AG09309 (cell line): ENCODE data around the gene MCM3AP.

ENCODE experiments used
- DNase-seq: peaks from one replicate; pipeline ENCODE4 v3.0.0-alpha.2; 2010; ENCODE audit warnings: low read depth
- H3K4me3 ChIP-seq: 2 replicates; pipeline ENCODE4 v1.5.1; 2011; ENCODE audit warnings: mild to moderate bottlenecking, low read depth, low read length, moderate library complexity; ENCODE audit not compliant: control insufficient read depth
- TF ChIP-seq, protein P1 (sequence below): IDR thresholded peaks from 2 replicates; pipeline ENCODE4 v1.5.1; 2011; ENCODE audit warnings: mild to moderate bottlenecking, low read depth, low read length, inconsistent platforms; ENCODE audit not compliant: insufficient read depth, control insufficient read depth; ENCODE audit errors: missing control alignments

Gene MCM3AP

DNA sequence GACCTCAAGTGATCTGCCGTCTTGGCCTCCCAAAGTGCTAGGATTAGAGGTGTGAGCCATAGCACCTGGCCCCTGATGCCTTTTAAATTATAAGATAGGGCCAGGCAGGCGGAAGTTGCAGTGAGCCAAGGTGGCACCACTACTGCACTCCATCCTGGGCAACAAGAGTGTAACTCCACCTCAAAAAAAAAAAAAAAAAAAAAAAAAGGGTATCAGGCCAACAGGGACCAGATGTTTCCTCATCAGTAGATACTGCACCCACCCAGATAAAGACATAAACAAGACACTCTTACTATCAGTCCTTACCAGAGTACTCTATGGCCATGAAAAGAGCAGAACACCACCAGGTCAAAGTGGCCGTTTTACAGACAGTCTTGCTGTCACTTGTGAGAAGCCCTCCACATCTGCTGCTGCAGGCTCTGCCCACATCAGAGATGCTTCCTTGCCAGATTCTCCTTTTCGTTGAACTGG is 35.0 kb upstream of the MCM3AP start:
- TF ChIP-seq, protein P1, sequence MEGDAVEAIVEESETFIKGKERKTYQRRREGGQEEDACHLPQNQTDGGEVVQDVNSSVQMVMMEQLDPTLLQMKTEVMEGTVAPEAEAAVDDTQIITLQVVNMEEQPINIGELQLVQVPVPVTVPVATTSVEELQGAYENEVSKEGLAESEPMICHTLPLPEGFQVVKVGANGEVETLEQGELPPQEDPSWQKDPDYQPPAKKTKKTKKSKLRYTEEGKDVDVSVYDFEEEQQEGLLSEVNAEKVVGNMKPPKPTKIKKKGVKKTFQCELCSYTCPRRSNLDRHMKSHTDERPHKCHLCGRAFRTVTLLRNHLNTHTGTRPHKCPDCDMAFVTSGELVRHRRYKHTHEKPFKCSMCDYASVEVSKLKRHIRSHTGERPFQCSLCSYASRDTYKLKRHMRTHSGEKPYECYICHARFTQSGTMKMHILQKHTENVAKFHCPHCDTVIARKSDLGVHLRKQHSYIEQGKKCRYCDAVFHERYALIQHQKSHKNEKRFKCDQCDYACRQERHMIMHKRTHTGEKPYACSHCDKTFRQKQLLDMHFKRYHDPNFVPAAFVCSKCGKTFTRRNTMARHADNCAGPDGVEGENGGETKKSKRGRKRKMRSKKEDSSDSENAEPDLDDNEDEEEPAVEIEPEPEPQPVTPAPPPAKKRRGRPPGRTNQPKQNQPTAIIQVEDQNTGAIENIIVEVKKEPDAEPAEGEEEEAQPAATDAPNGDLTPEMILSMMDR, result no peak
- DNase-seq, result no peak
- no peak overlapping the region for H3K4me3 ChIP-seq

DNA sequence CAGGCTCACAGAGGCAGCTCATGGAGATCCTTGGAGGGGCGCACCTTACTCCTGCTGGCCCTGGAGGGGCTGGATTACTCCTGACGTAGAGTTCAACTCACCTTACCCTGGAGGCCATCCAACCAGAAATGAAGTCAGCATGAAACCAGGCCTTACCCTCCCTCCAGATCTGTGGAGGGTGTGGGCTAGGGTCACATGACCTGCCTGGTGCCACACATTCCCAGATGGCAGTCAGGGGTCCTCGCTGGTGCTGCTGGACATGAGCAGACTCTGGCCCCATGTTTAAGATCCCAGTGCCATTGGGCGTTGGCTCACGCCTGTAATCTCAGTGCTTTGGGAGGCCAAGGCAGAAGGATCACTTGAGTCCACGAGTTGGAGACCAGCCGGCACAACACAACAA is 33.8 kb upstream of the MCM3AP start:
- no peak overlapping the region for H3K4me3 ChIP-seq
- DNase-seq, result no peak
- TF ChIP-seq, protein P1, result no peak

DNA sequence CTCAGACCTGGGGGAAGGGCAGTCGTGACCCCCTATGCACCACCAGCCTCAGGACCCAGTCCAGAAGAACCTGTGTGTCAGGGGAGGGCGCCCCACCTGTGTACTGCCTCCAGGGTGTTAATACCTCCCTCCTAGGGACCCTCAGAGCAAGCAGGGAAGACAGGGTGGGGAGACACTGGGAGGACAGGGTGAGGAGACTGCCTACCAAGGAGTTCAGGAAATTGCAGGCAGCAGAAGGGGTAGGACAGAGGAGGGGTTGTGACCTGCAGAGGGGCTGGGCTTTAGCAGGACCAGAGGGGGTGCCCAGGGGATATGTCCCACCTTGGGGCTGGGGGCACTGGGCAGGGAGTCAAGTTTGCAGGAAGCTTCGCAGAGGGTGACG is 33.0 kb upstream of the MCM3AP start:
- H3K4me3 ChIP-seq, result no peak overlapping the region
- TF ChIP-seq, protein P1, result no peak
- no peak for DNase-seq

DNA sequence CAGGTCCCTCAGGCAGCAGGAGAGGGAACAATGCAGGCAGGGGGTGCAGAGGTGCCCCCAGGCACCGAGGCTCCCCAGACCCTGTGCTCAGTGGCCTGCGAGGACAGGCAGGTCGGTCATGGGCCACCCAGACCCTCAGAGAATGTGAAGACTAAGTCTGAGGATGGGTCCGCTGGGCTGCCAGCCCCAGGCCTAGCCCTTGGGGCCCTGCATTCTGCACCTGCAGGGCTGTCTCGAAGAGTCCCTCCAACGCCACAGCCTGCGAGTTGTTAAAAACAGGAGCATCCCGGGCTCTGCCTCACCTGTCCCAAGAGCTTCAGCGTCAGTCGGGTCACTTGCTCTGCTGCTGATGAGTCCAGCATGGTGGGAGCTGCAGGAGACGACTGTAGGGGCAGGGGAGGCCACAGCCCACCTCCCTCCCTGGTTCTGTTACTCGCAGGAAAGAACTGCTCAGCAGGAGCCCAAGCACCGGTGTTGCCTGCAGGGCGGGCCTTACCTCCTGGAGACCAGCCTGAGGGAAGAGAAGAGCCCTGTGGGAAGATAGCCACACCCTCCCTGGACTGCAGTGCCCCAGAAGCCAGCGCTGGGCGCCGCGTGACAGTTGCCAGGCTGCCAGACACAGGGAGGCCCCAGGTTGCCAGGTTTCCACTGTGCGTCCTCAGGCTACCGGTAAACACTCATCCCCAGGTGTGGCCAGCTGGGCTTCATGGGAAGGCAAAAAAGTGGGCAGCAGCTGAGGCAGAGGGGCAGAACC is 32.5 kb upstream of the MCM3AP start:
- H3K4me3 ChIP-seq, result no peak overlapping the region
- DNase-seq, result no peak
- TF ChIP-seq, protein P1, result no peak

DNA sequence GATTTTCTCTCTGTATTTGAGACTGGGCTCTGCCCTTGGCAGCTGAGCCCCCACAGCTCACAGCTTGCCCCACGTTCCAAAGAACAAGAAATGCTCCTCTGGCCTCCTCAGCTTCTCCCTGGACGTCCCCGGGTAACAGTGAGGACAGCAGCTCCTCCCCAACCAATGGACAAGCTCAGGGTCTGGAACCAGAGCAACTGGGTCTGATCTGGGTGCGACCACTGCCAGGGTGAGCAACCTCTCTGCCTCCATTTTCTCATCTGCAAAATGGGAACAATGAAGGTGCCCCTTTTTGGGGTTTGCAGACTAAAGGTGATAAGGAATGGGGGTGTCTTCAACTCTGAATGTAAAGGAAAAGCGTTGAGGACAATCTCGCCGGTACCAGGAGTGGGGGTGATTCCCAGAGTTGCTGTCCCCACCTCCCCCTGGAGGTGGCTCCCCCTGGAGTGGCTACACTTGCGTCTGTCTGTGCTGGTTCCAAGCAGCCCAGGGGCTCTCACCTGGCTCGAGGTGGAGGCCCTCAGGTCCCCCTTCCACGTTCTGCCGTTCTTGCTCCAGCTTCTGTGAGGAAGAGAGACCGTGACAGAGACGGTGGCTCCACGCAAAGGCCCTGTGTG is 31.4 kb upstream of the MCM3AP start:
- TF ChIP-seq, protein P1, result no peak

DNA sequence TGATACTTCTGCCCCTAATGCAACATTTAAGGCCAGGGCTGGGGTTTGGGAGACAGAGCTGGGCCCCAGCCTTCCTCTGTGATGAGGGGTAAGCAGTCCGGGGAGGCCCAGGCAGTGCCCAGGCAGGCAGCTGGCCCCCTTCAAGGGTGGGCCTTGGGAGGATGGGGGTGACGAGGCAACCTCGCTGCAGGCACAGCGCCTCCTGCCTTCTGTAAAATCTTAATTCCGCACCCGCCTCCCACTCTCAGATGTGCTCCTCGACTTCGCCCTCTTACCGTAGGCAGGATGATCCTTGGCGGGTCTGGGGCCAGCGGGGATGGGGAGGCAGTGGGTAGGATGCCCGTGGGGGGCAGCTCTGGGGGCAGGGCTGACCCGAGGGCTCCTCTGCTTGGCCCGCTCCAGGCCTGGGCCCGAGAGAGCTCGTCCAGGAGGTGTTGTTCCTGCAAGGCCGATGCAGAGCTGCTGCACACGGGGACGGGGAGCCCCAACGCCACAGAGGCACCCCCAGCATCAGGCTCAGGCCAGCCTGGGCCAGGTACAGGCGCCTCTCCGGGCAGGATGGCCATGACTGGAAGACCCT is 29.1 kb upstream of the MCM3AP start:
- H3K4me3 ChIP-seq, result no peak overlapping the region
- DNase-seq, result no peak
- TF ChIP-seq, protein P1, result no peak

More for the DNA sequence above, 31.4 kb upstream of the MCM3AP start:
- DNase-seq, result no peak
- H3K4me3 ChIP-seq, result no peak overlapping the region
